GM10266 (cell line): ENCODE results near the gene ROR2.

Experiments
- DNase-seq: peaks from one replicate; pipeline ENCODE4 v3.0.0; 2012; ENCODE audit errors: extremely low spot score
- TF ChIP-seq, protein P1 (sequence below): IDR thresholded peaks from 2 replicates; pipeline ENCODE4 v1.5.1; 2012; ENCODE audit warnings: mild to moderate bottlenecking, low read depth; ENCODE audit not compliant: control insufficient read depth, insufficient read depth; ENCODE audit errors: missing control alignments

Gene ROR2

DNA sequence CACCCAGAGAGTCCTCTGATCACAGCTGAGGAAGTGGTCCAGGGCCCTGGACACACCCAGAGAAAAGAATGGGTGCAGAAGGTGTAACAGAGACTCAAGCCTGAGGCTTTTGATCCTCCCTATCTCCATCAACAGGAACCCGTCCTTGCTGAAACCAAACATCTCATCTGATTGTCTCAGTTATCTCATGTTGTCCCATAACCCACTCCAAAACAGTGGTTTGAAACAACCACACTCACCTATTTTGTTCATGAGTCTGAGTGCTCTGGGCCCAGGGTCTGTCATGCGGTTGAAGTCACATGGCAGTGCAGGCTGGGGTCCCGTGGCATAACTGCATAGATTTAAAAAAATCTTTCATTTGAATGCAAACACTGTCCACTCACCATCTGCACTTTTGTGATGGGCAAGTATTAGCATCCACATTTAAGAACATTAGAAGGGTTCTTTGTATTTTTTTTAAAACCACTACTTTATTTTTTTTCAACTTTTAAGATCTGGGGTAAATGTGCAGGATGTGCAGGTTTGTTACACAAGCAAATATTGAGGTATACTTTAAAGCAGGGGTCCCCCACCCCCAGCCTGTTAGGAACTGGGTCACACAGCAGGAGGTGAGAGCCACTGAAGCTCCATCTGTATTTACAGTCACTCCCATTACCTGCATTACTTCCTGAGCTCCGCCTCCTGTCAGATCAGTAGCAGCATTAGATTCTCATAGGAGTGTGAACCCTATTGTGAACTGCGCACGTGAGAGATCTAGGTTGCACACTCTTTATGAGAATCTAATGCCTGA is 255.8 kb downstream of the ROR2 start:
- TF ChIP-seq, protein P1, sequence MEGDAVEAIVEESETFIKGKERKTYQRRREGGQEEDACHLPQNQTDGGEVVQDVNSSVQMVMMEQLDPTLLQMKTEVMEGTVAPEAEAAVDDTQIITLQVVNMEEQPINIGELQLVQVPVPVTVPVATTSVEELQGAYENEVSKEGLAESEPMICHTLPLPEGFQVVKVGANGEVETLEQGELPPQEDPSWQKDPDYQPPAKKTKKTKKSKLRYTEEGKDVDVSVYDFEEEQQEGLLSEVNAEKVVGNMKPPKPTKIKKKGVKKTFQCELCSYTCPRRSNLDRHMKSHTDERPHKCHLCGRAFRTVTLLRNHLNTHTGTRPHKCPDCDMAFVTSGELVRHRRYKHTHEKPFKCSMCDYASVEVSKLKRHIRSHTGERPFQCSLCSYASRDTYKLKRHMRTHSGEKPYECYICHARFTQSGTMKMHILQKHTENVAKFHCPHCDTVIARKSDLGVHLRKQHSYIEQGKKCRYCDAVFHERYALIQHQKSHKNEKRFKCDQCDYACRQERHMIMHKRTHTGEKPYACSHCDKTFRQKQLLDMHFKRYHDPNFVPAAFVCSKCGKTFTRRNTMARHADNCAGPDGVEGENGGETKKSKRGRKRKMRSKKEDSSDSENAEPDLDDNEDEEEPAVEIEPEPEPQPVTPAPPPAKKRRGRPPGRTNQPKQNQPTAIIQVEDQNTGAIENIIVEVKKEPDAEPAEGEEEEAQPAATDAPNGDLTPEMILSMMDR = no peak
- no peak for DNase-seq

DNA sequence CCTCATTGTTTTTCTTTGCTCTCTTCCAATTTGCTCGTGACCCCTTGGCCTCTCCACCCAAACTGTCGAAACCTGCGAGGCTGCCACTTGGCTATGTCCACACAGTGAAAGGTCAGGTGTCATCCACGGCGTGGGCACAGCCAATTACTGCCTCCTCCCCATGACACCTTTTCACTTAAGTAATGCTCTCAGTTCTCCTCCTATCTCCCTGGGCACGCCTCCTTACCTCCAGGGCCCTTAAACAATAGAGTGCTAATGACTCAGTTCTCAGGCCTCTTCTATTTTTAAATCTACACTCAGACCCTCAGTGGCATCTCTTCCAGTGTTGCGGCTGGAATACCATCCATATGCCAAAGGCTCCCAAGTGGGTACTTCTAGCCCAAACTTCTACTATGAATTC is 256.8 kb downstream of the ROR2 start:
- no peak for DNase-seq
- TF ChIP-seq, protein P1 = no peak

DNA sequence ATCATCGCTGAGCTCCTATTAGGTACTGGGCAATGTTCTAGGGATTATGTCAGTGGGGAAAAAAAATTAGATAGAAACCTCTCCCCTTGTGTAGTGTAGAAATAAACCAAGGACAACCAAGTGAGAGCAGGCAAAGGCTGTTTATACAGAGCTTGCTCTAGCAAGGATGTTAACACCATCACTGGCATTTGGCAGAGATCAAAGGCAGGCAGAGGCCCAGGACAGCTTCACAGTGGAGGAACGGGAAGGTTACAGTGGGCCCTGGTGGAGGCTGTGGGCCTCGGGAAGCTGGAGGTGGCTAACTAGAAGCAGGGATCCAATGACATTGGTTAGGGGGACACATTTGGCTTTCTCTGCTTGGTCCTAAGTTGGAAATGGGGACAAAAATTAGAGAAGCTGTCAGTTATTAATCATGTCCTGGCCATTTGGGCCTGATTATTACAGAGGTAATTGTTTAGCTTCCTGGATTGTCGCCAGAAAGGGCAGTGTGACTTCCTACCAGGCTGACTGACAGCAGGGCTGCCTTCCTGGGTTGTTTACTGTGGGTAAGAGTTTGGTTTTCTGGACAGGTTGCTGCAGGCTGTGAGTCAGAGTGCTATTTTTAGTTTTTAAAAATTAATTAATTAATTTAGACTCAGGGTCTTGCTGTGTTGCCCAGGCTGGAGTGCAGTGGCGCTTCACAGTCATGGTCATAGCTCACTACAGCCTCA is 259.3 kb downstream of the ROR2 start:
- TF ChIP-seq, protein P1 = no peak
- DNase-seq = no peak

DNA sequence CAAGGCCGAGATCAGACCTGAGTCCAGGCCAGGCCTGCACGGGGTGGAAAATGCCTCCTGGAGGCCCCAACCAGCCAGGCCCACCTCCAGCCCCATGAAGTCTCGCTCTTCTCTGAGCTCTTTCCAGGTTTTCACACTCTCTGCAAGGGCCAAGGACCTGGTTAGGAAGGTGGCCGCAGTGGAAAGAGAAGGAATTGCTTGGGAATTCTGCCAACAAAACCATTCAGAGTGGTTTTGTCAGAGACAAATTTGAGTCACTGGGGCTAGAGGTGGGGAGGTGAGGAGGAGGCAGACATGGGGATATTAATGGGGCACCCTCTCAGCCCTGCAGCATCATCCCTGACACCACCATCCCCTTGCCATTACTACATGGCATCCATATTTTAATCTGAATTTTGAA is 261.0 kb downstream of the ROR2 start:
- TF ChIP-seq, protein P1 = no peak
- DNase-seq = no peak

DNA sequence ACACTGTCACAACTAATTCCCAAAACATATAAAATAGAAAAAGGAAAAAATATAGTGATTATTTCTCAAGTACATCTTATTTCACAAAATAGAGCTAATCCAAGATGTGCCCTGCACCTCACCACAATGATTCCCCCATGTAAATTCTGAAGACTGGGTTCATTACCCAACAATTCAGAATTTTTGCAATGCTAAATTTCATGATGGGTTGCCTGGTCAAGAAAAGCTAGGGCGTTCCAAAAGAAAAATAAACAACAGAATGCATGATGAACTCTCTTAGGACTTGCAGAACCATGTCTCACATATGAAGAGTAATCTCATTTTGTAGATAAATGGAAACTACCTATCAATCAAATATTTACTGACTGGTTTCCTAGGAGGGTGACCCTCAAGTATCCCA is 266.8 kb downstream of the ROR2 start:
- TF ChIP-seq, protein P1 = no peak
- no peak for DNase-seq

DNA sequence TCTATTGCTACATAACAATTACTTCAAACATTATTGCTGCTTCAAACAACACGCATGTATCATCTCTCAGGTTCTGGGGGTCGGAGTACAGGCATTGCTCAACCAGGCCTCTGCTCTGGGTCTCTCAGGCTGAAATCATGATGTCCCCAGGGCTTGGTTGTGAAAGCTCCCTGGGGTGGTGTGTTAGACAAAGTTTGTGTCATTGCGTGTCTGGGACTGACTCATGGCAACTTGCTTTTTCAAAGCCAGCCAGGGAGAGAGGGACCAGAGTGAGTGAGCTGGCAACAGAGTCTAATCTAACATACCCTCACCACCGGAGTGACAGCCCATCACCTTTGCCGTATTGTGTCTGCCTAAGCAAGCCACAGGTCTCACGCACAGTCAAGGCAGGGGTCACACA is 267.2 kb downstream of the ROR2 start:
- DNase-seq = no peak
- TF ChIP-seq, protein P1 = no peak

DNA sequence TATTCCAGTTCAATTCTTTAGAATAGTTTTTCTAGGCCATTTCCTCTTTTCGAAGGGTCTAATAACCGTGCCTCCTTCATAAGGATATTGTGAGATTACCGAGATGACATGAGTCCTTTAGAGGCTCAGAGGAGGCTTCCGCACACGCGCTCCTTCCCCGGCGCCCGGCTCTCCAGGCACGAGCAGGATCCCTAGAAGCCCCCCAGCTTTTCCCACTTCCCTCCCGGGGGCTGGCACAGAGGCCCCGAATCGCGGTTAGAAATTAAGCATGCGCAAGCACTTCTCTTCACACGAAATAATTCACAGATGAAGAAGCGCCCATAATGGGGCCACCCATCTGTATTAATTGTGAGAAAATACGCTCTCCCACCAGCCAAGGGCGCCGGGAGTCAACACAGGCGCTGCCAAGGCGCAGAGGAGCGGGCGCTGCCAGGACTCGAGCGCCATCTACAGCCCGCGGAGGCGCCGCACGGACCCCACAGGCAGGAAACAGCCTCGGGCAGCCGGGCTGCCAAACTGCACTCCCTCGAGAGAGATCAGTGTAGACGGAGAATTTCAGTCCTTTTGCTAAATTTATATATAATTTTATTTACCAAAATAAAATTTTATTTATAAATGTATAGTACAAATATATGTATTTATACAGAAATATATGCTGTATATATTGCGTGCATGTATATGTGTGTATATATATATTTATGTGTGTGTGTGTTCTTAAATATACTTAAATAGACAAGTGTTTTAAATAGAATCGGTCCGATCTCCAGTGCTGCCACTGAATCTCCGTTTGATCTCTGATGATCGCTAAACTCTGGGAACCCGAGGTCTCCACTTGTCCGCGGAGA is 268.3 kb downstream of the ROR2 start:
- peak; percentile 84 for DNase-seq
- TF ChIP-seq, protein P1 = peak; percentile 93
